GM12865 (cell line): ENCODE results near the gene ITPR2.
"Not testable (repeated sequence)": the region's sequence is repeated elsewhere in the genome, so short reads cannot be mapped to it uniquely, and the experiment has no call there.

ENCODE experiments used
- DNase-seq: peaks from one replicate; pipeline ENCODE4 v3.0.0; 2010; ENCODE audit warnings: low read depth
- H3K4me3 ChIP-seq: 2 replicates; pipeline ENCODE4 v1.5.1; 2011; ENCODE audit warnings: mild to moderate bottlenecking, low read depth, low read length, control low read depth
- CTCF ChIP-seq: IDR thresholded peaks from 2 replicates; pipeline ENCODE4 v1.5.1; 2011; ENCODE audit warnings: low read length, control low read depth, low read depth, inconsistent platforms; ENCODE audit not compliant: insufficient read depth; ENCODE audit errors: missing control alignments

ITPR2 gene

DNA sequence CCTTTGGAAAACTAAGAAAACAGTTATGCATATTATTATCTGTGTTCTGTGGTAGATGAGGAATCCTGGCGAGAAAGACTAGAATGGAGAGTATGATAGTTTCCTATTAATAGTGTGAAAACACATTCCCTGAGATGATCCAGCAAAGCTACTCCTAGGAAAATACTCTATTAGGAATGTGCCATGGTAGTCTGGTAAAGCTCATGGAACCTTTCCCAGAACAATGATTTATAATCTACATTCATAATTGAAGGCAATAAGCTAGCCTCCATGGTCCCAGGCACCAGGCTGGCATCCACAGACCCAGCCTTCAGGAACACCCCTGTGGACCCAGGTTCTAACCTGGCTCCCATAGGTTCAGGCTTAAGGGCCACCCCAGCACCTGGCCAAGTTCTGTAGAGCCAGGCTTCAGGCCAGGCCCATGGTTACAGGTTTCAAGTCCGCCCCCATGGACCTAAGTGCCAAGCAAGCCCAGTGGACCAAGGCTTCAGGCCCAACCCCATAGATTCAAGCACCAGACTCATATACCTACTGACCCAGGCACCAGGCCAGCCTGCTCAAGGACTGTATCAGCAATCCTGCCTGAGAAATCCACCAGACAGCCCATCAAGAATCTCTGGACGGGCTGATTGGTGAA is 72.2 kb downstream of the ITPR2 start:
- no peak for DNase-seq
- H3K4me3 ChIP-seq, result no peak overlapping the region
- TF ChIP-seq CTCF, result no peak

- not testable (repeated sequence) for DNase-seq, H3K4me3 ChIP-seq
Observed at GRCh38 chr12:26755362-26755761, 77.6 kb downstream of the ITPR2 start.

DNA sequence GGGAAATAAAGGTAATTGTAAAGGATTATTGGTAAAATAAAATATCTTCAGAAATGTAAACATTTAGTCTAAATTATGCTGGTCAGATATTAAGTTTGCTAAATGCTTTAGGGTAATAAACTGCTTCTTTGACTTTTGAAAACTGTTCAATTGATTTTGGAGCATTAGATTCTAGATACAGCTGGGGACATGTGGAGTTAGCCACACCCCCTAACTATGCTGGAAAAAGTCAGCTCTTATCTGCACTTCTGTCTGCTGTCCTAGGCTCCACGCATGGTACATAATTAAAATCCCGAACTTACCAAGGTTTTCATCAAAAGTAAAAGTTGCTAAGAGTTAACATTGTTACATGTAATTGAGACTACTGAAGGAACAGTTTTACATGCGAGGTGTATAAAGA is 78.8 kb downstream of the ITPR2 start:
- no peak overlapping the region for H3K4me3 ChIP-seq
- DNase-seq, result no peak
- no peak for TF ChIP-seq CTCF

DNA sequence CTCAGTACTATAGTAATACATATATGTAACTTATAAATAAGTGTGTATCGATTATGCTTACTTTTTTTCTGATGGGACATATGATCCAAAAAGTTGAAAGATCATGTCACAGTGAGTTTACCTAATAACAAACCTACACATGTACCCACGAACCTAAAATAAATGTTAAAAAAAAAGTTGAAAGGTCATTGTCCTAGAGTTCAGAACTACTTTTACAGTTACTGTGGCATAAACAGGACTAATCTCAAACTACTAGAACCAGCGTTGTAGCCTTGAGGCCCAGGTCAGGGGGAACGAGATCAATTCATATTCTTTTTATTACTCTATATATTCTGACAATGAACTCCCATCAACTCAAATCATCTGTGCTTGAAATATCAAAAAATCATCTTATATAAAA is 81.8 kb downstream of the ITPR2 start:
- no peak overlapping the region for H3K4me3 ChIP-seq
- no peak for TF ChIP-seq CTCF
- DNase-seq, result no peak

DNA sequence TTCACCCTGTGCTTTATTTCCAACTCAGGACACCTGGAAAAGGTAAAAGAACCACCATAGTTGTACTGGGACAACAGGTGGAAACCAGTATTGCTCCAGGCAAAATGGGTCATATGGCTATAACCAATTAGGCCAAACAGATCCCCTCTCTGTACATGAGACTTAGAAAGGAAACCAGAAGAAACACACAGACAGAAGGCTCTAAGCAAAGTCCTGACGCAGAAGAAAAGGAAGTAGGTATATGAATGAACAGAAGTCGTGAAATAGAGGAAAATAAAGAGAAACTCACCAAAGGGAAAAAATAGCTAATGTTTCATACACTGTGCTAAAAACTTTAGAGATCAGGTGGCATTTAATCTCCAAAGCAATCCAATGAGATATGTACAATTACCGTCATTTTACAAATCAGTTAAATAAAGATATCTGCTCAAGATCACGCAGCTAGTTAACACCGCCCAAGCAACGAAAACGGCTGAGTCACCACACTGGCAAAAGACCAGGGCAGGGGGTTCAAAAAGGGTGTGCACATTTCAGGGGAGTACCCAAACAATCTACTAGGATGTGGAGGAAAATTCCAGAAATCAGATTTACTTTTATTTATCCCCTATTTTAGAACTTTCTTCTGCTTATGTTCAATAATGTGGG is 82.3 kb downstream of the ITPR2 start:
- no peak overlapping the region for H3K4me3 ChIP-seq
- no peak for TF ChIP-seq CTCF
- DNase-seq, result peak; percentile 36

- peak; percentile 77 for DNase-seq
- H3K4me3 ChIP-seq, result no peak overlapping the region; the same call in 1 of the 2 replicates
- TF ChIP-seq CTCF, result no peak
Observed at GRCh38 chr12:26749781-26750180, 83.2 kb downstream of the ITPR2 start.

GRCh38 chr12:26748741-26749431 is 84.1 kb downstream of the ITPR2 start:
- no peak overlapping the region; the same call in 1 of the 2 replicates for H3K4me3 ChIP-seq
- DNase-seq, result peak; percentile 72
- no peak for TF ChIP-seq CTCF
